AG09309 (cell line): ENCODE results near the gene OASL.

Source experiments
- DNase-seq: peaks from one replicate; pipeline ENCODE4 v3.0.0-alpha.2; 2010; ENCODE audit warnings: low read depth
- H3K4me3 ChIP-seq: 2 replicates; pipeline ENCODE4 v1.5.1; 2011; ENCODE audit warnings: mild to moderate bottlenecking, low read depth, low read length, moderate library complexity; ENCODE audit not compliant: control insufficient read depth
- TF ChIP-seq, protein P1 (sequence below): IDR thresholded peaks from 2 replicates; pipeline ENCODE4 v1.5.1; 2011; ENCODE audit warnings: mild to moderate bottlenecking, low read depth, low read length, inconsistent platforms; ENCODE audit not compliant: insufficient read depth, control insufficient read depth; ENCODE audit errors: missing control alignments

OASL gene, protein sequence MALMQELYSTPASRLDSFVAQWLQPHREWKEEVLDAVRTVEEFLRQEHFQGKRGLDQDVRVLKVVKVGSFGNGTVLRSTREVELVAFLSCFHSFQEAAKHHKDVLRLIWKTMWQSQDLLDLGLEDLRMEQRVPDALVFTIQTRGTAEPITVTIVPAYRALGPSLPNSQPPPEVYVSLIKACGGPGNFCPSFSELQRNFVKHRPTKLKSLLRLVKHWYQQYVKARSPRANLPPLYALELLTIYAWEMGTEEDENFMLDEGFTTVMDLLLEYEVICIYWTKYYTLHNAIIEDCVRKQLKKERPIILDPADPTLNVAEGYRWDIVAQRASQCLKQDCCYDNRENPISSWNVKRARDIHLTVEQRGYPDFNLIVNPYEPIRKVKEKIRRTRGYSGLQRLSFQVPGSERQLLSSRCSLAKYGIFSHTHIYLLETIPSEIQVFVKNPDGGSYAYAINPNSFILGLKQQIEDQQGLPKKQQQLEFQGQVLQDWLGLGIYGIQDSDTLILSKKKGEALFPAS

DNA sequence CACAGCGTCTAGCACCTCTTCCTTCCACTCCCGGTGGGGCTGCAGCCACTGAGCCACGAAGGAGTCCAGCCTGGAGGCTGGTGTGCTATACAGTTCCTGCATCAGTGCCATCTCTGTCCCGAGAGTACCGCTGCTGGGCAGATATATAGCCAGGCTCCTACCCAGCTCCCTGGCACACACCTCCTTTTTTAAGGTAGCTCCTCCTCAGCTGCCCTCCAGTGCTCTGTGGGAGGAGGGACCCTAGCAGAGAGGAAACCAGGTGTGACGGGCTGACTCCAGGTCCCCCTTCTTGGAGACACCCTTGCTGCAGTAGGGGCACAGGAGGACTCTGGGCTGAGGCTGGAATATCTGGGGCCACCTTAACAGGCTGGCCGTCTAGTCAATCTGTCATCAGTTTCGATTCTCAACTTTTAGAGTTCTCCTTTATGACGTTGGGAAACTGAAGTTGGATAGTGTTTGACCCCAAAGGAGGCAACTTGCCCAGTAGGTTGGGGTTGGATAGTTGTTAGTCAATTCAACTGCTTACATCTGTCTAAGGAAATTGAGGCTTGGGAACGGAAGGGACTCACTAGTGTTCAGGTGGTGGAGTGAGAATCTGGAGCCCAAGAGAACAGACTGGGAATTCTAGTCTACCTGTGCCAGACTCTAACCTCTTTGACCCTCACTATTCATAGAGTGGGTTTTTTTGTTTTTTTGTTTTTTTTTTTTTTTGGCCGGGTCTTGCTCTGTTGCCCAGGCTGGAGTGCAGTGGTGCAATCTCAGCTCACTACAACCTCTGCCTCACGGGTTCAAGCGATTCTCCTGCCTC lies at the start of gene OASL:
Gene OASL, minus strand, starts transcription at position 386 of the 808 bp plus-strand sequence. Its CDS starts 275 bp downstream, at position 111.
- H3K4me3 ChIP-seq = peak within 1 kb of the TSS; percentile 13
- TF ChIP-seq, protein P1, sequence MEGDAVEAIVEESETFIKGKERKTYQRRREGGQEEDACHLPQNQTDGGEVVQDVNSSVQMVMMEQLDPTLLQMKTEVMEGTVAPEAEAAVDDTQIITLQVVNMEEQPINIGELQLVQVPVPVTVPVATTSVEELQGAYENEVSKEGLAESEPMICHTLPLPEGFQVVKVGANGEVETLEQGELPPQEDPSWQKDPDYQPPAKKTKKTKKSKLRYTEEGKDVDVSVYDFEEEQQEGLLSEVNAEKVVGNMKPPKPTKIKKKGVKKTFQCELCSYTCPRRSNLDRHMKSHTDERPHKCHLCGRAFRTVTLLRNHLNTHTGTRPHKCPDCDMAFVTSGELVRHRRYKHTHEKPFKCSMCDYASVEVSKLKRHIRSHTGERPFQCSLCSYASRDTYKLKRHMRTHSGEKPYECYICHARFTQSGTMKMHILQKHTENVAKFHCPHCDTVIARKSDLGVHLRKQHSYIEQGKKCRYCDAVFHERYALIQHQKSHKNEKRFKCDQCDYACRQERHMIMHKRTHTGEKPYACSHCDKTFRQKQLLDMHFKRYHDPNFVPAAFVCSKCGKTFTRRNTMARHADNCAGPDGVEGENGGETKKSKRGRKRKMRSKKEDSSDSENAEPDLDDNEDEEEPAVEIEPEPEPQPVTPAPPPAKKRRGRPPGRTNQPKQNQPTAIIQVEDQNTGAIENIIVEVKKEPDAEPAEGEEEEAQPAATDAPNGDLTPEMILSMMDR = no peak
- DNase-seq = peak; percentile 33

DNA sequence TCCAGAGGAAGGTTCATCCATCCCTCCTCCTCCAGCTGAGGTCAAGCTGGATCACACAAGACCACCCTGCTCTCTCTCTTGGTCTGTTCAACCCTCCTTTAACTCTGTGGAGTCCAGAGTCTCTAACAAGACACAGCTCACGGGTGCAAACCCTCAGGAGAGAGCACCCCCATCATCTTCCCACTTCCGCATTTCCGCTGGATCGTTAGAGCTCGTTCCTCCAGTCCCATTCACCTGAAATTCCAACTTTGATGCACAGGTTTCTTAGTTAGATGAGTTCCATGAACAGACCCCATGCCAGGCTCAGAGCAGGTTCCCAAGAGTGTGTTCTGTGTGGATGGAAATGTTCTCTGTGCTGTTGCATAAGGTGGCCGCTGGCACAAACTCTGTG lies 49.1 kb upstream of the OASL start:
- no peak for DNase-seq
- TF ChIP-seq, protein P1 = no peak
- H3K4me3 ChIP-seq = no peak overlapping the region

DNA sequence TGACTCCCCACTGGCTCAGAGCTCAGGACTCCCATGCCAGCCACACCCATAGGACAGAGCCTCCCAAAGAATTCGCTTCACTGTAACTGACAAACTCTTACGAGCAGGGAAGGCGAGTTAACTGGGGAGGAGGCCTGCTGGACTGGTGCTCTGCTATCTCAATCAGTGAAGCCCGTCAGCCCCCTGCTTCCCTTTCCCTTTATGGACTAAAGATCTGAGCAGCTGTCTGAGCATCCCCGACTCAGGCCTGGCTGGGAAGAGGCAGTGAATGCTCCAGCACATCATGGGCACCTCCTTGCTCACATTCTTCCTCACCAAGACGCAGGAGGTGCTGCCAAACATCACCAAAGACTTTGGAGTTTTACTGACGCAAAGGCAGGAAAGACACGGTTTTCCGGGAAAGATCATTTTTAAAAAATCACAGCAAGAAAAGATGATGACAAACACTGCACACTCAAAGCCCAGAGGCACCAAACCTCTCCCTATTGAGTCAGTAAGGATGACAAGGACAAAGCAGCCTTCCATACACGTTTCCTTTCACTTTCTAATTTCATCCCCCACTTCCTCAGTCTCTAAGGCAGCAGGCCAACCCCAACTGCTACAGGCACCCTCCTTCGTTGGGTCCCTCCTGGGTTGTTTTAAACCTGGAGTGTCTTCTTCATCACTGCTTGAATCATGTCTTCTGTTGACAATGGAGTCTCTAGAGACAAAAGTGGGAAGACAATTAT lies 48.6 kb upstream of the OASL start:
- no peak for DNase-seq
- TF ChIP-seq, protein P1 = no peak

DNA sequence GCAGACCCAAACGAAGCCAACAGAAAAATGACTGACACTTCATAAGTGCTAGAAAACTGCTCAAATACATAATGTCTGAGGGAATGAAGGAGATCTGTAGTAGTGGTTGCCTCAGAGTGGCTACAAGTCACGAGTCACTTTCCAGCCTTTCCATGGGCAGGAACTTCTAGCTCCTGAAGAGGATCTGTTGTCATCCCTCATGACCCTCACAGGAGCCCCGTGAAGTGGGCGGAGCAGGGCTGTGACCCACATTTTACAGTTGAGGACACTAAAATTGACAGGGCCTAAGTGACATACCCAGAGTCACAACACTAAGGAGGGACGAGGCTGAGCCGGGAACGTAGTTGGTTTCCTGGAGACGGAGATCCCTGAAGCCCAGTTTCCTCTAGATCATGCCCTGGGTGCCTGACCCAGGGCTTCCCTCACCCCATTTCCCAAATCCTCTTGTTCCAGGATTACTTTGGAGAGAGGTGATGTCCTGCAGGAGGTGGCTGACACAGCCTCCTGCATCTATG lies 47.8 kb upstream of the OASL start:
- DNase-seq = no peak
- no peak overlapping the region for H3K4me3 ChIP-seq
- TF ChIP-seq, protein P1 = no peak

More for the DNA sequence above, 48.6 kb upstream of the OASL start:
- H3K4me3 ChIP-seq = no peak overlapping the region

DNA sequence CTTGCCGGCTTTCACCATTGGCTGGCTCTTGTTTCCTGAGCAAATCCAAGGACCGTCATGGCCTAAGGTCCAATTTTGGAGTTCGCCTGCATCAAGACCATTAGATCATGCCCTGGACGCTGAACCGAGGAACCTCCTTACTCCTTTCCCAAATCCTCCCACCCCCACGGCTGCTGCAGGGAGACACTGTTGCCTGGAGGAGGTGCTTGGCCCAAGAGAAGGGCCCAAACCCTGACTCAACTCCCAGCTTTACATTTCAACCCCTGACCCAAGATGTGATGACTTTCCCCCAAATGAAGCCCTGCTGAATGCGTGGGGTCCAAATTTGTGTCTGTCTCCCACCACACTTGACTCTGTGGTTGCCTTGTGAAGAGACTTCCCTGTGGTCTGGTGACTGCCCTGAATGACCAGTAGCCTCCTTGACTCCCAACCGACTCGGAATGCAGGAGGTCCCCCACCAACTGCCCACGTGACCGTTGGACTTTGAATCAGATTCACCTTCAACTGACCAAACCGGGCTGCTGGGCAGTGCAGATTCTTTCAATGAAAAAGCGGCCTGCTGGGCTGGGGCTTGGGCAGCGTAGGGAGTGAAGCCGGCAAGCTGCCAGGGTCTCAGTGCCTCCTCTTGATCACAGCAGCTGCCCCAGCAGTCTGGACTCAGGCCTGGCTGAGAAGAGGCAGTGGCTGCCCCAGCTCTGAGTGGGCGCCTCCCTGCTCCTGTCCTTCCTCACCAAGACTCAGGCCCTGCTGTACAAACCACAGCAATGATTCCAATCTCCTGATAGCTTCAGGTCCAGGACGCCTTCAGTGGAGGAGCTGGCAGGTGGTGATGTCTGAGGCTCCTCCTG lies 46.7 kb upstream of the OASL start:
- H3K4me3 ChIP-seq = no peak overlapping the region
- no peak for DNase-seq
- TF ChIP-seq, protein P1 = no peak
